Activated CD4-positive, alpha-beta memory T cell treated with anti-CD3 and anti-CD28 coated beads, Interleukin-2, amount 10 ng/mL, durations not matched to agents 7 days and 5 days (primary cell): Measurements from ENCODE around the gene CFAP47. TPM values are rescaled to one million over a fixed set of nuclear protein-coding genes. Genes with fewer than 3 reads are reported as not detected.

Experiments
- total RNA-seq, 2 experiments: library from RNA; stranded (reverse); gene quantifications; one replicate each; pipeline ENCODE4 v1.2.3, GENCODE V29; 2021

The CFAP47 gene
- total RNA-seq, 2 experiments from 2014 or later, result not detected

Other genes with a start within 250 kb of the CFAP47 start
- gene MAGEB16, start 121.4 kb upstream of the CFAP47 start, total RNA-seq, result not detected